Common myeloid progenitor, CD34-positive (primary cell): ENCODE data around the gene SKIC8.

Experiments used
- CTCF ChIA-PET: fragments of 350-600 bp; sonication (Branson Sonifier 250); formaldehyde crosslinking; loops from one replicate; lab custom pipeline; 2021; ENCODE audit warnings: antibody characterized with exemption; lab: Charles Lee
- POLR2A ChIA-PET: fragments of 350-600 bp; sonication (Branson Sonifier 250); formaldehyde crosslinking; loops from one replicate; lab custom pipeline; 2021; ENCODE audit warnings: antibody characterized with exemption; lab: Charles Lee
- DNase-seq, 3 donors: peaks; one replicate each; pipeline versions ENCODE4 v3.0.0 to v3.0.0-alpha.2; 2013
- H3K27ac ChIP-seq, 2 experiments: 1 replicate in 1 of 2; 2 replicates in 1 of 2; pipeline ENCODE4 v1.7.0; 2013; ENCODE audit warnings: inconsistent platforms in 2 of 2, low read length in 2 of 2, mild to moderate bottlenecking in 2 of 2, low read depth in 1 of 2, moderate library complexity in 1 of 2; ENCODE audit not compliant: severe bottlenecking in 2 of 2, insufficient read depth in 1 of 2, poor library complexity in 1 of 2
- H3K27me3 ChIP-seq, 5 experiments: replicated peaks in 2 of 5; 1 replicate in 3 of 5; 2 replicates in 2 of 5; pipeline versions ENCODE4 v1.6.1 to v1.7.0; 2013; ENCODE audit warnings: low read length in 4 of 5, mild to moderate bottlenecking in 2 of 5, moderate library complexity in 2 of 5, inconsistent platforms in 1 of 5; ENCODE audit not compliant: insufficient read depth in 5 of 5, control insufficient read depth in 4 of 5
- H3K36me3 ChIP-seq, 4 experiments: 1 replicate in 2 of 4; 2 replicates in 2 of 4; pipeline versions ENCODE4 v1.6.1 to v1.7.0; 2013; ENCODE audit warnings: low read length in 3 of 4, control low read depth in 1 of 4, mild to moderate bottlenecking in 1 of 4; ENCODE audit not compliant: control insufficient read depth in 4 of 4, insufficient read depth in 4 of 4
- H3K4me1 ChIP-seq, 4 experiments: 1 replicate in 3 of 4; 2 replicates in 1 of 4; pipeline versions ENCODE4 v1.6.1 to v1.7.1; 2013; ENCODE audit warnings: low read length in 3 of 4, mild to moderate bottlenecking in 3 of 4, control low read depth in 1 of 4, inconsistent platforms in 1 of 4, moderate library complexity in 1 of 4; ENCODE audit not compliant: control insufficient read depth in 4 of 4, insufficient read depth in 4 of 4; ENCODE audit errors: control extremely low read depth in 1 of 4
- H3K4me3 ChIP-seq, 7 experiments: 1 replicate in 4 of 7; 2 replicates in 3 of 7; pipeline versions ENCODE4 v1.5.1 to v1.7.0; 2013; ENCODE audit warnings: mild to moderate bottlenecking in 7 of 7, low read length in 6 of 7, moderate library complexity in 6 of 7, inconsistent platforms in 2 of 7, low read depth in 2 of 7, control low read depth in 1 of 7; ENCODE audit not compliant: insufficient read depth in 4 of 7, control insufficient read depth in 1 of 7; ENCODE audit errors: extremely low read depth in 1 of 7
- H3K9me3 ChIP-seq, 5 experiments: 1 replicate in 4 of 5; 2 replicates in 1 of 5; pipeline versions ENCODE4 v1.6.1 to v1.7.1; 2013; ENCODE audit warnings: low read length in 4 of 5, mild to moderate bottlenecking in 2 of 5, inconsistent platforms in 1 of 5, low read depth in 1 of 5, moderate library complexity in 1 of 5; ENCODE audit not compliant: control insufficient read depth in 4 of 5, insufficient read depth in 2 of 5; ENCODE audit errors: control extremely low read depth in 1 of 5
- WGBS: methylation state at CpG from one replicate; pipeline ENCODE4 v1.1.5; 2013; ENCODE audit not compliant: insufficient coverage; 5-methylcytosine and 5-hydroxymethylcytosine counted together

SKIC8 gene

DNA sequence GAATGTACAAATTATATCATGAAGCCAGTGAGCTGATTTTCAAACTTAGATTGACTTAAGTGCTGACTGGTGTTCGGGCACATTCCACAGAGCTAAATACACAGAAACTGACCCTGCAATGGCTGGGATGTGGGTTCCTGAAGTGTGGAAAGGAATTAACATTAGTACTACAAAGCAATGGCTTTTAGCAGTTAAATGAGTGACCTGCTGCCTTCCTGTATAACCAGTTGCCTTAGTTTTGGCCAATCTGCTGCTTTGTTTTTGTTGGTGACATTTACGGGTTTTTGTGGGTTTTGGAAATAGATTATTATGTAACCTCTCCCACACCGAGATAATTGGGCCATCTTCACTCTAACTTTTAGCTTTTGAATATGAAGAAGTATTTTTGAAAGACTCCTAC lies 2.4 kb upstream of the SKIC8 start:
- Histone ChIP-seq H3K4me1 (peaks cover 12 to 25% (median 17%) of the 10 kb centered on the region in 4 experiments), H3K36me3 (no peaks in the 10 kb centered on the region), H3K4me3 (no peak overlapping the region), H3K27ac (no peak overlapping the region), H3K9me3 (no peaks in the 10 kb centered on the region), H3K27me3 (no peaks in the 10 kb centered on the region)
- ChIA-PET CTCF (interaction anchor here (1.0 to 1.8 kb wide), 2 partner anchors 20 to 115 kb away, joined by 3 to 5 read pairs; no protein-coding TSS in a partner anchor), POLR2A (no interaction called here)
- DNase-seq: peak in 1 of 3 donors; percentile 33
- 100% methylated on average over 1 of the region's 3 CpGs for whole genome bisulfite sequencing

- POLR2A ChIA-PET: no interaction called here
- CTCF ChIA-PET: interaction anchor here (1.0 to 1.8 kb wide), 2 partner anchors 19 to 116 kb away, joined by 3 to 5 read pairs; no protein-coding TSS in a partner anchor
- no peaks in the 10 kb centered on the region for H3K27me3 ChIP-seq
- H3K27ac ChIP-seq: no peak overlapping the region
- H3K4me1 ChIP-seq: peaks cover 12 to 25% (median 17%) of the 10 kb centered on the region in 4 experiments
- no peaks in the 10 kb centered on the region for H3K36me3 ChIP-seq
- H3K4me3 ChIP-seq: no peak overlapping the region
- no peaks in the 10 kb centered on the region for H3K9me3 ChIP-seq
- DNase-seq: peak in 1 of 3 donors; percentile 44
These were observed 1.9 kb upstream of the SKIC8 start for GRCh38 chr15:78301326-78301725.

DNA sequence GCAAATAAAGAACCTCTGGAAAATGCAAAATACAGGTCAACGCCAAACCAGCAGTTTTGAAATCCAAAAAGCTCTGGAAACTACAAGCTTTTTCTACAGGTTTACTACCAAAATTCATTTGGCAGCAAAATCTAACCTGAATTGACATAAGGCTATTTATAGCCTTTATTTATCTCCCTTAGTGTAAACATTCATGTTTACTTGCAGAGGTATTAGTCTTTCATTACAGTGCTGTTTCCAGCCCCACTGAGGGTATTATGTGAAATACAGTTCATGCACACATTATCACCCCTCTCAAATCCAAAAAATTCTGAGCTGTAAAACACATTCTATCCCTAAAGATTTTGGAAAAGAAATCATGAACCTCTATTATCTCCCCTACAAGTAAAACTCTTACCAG lies 7.2 kb downstream of the SKIC8 start:
- DNase-seq: no peak
- H3K4me1 ChIP-seq: no peaks in the 10 kb centered on the region
- peaks cover 12 to 61% (median 39%) of the 10 kb centered on the region in 4 experiments for H3K36me3 ChIP-seq
- no peaks in the 10 kb centered on the region for H3K27me3 ChIP-seq
- H3K4me3 ChIP-seq: no peak overlapping the region
- POLR2A ChIA-PET: no interaction called here
- 100% methylated on average over 1 of the region's 1 CpG for WGBS
- H3K27ac ChIP-seq: no peak overlapping the region
- no peaks in the 10 kb centered on the region for H3K9me3 ChIP-seq
- CTCF ChIA-PET: interaction anchor here (3.6 kb wide), 1 partner anchor 10 kb away, joined by 12 read pairs; no protein-coding TSS in a partner anchor

- H3K36me3 ChIP-seq: peaks cover 12 to 66% (median 41%) of the 10 kb centered on the region in 4 experiments
- ChIA-PET CTCF (no interaction called here), POLR2A (no interaction called here)
These were observed 7.7 kb downstream of the SKIC8 start for GRCh38 chr15:78291698-78292097.

DNA sequence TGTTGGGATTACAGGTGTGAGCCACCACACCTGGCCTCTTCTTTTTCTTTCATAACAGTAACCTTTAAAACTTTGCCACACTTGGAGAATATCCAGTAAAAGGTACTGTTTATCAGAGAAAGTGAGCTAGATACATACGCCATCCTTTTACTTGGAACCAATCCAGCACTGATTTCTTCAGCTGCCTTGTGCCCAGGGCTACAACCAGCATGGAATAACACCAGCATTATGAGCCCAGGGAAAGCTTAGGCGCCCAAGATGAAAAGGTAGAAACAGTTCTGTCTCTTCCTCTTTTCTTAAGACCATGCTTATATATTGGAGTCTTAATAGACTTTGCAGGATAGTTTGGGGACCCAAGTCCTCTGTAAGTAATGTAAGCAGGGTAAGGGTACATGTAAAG lies 8.4 kb downstream of the SKIC8 start:
- H3K27me3 ChIP-seq: no peaks in the 10 kb centered on the region
- H3K27ac ChIP-seq: no peak overlapping the region
- no peaks in the 10 kb centered on the region for H3K4me1 ChIP-seq
- no peaks in the 10 kb centered on the region for H3K9me3 ChIP-seq
- POLR2A ChIA-PET: no interaction called here
- no peak overlapping the region for H3K4me3 ChIP-seq
- CTCF ChIA-PET: no interaction called here
- no peak for DNase-seq
- WGBS: 31% methylated on average over 1 of the region's 2 CpGs
- peaks cover 12 to 73% (median 44%) of the 10 kb centered on the region in 4 experiments for H3K36me3 ChIP-seq

More at GRCh38 chr15:78291698-78292097, 7.7 kb downstream of the SKIC8 start:
- no peak overlapping the region for H3K4me3 ChIP-seq
- H3K27ac ChIP-seq: no peak overlapping the region
- H3K4me1 ChIP-seq: no peaks in the 10 kb centered on the region
- H3K27me3 ChIP-seq: no peaks in the 10 kb centered on the region
- 100% methylated on average over 2 of the region's 2 CpGs for WGBS
- no peaks in the 10 kb centered on the region for H3K9me3 ChIP-seq
- DNase-seq: no peak

GRCh38 chr15:78290222-78290621 lies 9.2 kb downstream of the SKIC8 start:
- no peaks in the 10 kb centered on the region for H3K27me3 ChIP-seq
- peaks cover 12 to 73% (median 44%) of the 10 kb centered on the region in 4 experiments for H3K36me3 ChIP-seq
- WGBS: no CpG with 5 or more reads among the region's 3 CpGs
- CTCF ChIA-PET: no interaction called here
- H3K4me1 ChIP-seq: no peaks in the 10 kb centered on the region
- H3K4me3 ChIP-seq: no peak overlapping the region
- no peaks in the 10 kb centered on the region for H3K9me3 ChIP-seq
- POLR2A ChIA-PET: no interaction called here
- no peak overlapping the region for H3K27ac ChIP-seq
- no peak for DNase-seq

DNA sequence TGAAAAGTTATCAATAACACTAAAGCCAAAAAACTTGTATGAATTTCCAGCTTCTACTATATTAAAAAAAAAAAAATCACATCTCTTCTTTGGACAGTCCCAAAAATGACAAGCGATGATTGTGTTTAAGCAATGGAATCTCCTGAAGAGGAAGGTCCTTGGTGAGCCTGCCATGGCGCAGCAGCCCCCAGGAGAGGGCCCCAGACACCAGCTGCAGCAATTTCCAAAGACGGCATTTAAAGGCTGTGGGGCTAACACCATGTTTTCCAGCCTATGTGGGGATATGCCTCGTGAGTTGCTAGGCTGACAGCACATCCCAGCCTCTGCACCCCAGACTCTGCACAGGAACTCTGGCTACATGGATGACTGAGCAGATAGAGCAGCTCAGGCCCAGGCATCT lies 14.7 kb downstream of the SKIC8 start:
- peak in 1 of 3 donors; percentile 20 for DNase-seq
- 100% methylated on average over 2 of the region's 4 CpGs for WGBS
- H3K36me3 ChIP-seq: peaks cover 9 to 83% (median 55%) of the 10 kb centered on the region in 4 experiments
- no peaks in the 10 kb centered on the region for H3K27me3 ChIP-seq
- no peak overlapping the region for H3K27ac ChIP-seq
- H3K4me3 ChIP-seq: no peak overlapping the region
- ChIA-PET CTCF (interaction anchor here (1.0 kb wide), 1 partner anchor 16 kb away, joined by 3 read pairs; no protein-coding TSS in a partner anchor), POLR2A (no interaction called here)
- H3K9me3 ChIP-seq: no peaks in the 10 kb centered on the region
- no peaks in the 10 kb centered on the region for H3K4me1 ChIP-seq
